Stimulated activated CD4-positive, alpha-beta T cell treated with anti-CD3 and anti-CD28 coated beads, Interleukin-15, amount 100 ng/mL, for 48 hours (primary cell): Measurements from ENCODE around the gene MICAL2.

Experiments used
- DNase-seq, 2 donors: peaks; one replicate each; pipeline ENCODE4 v3.0.0-alpha.2; 2020; ENCODE audit warnings: low read depth in 2 of 2

The MICAL2 gene

DNA sequence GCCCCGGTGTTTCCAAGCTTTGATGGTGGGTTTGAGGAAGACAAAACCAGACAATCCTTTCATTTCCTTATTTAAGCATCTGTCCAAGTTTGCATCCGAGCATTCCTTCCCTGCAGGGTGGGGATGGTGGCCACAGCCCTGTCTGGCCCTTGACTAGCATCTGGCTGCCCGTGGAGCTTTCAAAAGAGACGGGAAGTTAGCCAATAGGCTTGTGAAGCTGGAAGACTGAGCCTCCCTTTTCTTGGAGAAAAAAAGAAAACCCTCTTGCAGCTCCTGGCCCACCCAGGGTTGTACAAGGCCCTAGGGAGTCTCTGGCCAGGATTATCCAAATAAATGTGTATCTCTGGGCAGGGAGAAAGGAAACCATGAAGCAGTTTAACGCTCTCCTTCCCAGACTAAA, 60.6 kb downstream of the MICAL2 start:
- no peak for DNase-seq

DNA sequence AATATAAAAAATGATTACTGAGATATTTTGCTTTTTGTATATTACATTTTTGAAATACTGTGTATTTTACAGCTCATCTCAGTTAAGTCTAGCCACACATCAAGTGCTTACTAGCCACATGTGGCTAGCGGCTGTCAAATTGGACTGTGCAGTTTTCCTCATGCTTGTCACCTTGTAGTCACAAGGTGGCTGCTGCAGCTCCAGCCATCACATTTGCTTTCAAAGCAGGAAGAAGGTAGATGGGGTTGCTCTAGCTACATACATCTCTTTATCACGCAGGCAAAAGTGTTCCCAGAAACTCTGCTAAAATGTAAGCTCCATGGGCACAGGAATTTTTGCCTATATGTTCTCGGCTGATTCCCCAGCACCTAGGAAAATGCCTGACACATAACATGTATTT, 61.5 kb downstream of the MICAL2 start:
- no peak for DNase-seq

DNA sequence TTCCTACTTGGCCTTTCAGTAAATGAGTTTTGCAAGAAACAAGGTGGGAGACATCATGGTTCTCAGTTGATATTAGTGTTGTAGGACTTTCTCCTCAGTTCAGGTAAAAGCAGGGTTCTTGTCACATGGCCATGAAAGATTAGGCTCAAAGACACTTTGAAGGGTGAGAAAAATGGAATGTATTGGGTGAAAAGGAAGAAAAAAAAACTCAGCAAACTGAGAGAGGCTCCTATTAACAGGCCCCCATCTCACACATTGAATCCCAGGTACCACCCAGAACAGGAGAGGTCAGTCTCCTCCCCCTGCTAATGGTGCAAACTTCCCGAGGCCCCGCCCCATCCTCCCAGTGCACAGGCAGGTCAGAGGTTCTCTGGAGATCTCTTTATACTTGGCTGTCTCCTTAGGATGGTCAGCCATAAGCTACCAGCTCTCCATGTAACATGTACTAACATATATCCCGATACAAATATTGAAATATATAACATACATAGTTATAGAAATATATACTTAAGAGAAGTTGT, 62.2 kb downstream of the MICAL2 start:
- no peak for DNase-seq

DNA sequence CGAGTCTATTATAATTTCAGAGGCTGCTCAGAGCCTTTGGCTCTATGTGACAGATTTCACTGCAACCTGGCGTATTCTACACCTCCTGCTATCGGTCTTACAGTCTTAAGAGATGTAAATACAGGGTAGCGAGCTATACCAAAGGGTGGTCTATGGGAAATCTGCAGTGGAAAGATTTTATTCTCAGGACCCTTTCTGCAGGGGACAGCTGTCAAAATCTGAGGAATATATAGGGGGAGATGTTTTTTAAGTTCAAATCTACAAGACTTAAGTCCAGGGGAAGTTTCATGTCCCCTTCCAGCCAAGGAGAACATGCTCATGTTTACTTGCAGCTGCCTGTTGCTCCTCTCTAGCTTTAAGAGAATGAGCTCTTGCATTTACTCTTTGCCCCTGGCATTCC, 62.7 kb downstream of the MICAL2 start:
- DNase-seq: no peak

DNA sequence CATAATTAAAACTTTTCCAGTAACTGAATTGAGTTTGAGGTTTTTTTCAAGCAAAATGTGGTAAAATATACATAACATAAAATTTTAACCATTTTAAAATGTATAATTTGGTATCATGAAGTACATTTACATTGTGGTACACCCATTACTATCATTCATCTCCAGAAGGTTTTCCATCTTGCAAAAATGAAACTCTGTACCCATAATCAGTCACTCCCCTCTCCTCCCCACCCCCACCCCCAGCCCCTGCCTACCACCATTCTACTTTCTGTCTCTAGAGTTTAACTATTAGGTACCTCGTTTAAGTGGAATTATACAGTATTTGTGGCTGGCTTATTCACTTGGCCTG, 63.7 kb downstream of the MICAL2 start:
- no peak for DNase-seq

DNA sequence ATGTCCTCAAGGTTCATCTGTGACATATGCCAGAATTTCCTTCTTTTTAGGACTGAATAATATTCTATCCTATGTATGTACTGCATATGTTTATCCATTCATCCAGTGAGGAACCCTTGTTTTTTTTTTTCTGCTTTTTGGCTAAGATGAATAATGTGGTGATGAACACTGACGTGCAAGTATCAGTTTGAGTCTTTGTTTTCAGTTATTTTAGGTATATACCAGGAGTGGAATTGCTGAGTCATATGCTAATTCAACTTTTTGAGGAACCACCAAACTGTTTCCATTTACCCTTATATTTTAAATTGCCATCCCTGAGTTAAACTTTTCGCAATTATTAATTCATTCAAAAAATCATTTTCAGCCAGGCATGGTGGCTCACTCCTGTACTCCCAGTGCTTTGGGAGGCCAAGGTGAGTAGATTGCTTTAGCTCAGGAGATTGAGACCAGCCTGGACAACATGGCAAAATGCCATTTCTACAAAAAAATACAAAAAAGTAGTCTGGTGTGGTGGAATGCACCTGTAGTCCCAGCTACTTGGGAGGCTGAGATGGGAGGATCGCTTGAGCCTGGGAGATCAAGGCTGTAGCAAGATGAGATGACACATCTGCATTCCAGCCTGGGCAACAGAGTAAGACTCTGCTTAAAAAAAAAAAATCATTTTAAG, 64.2 kb downstream of the MICAL2 start:
- DNase-seq: no peak

DNA sequence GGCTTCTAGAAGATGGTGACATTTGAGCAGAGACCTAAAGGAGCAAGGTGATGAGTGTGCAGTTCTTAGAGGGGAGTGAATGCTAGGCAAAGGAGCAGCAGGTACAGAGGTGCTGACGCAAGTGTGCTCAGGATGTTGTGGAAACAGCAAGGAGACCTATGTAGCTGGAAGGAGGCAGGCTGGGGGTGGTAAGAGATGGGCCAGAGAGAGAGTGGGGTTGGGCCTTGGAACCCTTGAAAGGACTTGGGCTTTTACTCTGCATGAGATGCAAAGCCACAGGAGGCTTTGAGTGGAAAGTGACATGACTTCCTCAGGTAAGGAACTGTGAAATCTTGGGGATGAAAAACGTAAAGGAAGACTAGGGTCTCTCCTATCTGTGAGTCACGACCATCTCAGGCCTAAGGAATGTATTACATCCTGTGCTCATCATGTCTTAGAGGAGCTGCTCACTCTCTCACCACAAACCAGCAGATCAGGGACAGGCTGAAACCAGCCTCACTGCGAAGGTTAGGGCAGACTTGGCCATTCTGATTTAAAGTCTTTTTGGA, 65.4 kb downstream of the MICAL2 start:
- DNase-seq: peak in 1 of 2 donors; percentile 30

DNA sequence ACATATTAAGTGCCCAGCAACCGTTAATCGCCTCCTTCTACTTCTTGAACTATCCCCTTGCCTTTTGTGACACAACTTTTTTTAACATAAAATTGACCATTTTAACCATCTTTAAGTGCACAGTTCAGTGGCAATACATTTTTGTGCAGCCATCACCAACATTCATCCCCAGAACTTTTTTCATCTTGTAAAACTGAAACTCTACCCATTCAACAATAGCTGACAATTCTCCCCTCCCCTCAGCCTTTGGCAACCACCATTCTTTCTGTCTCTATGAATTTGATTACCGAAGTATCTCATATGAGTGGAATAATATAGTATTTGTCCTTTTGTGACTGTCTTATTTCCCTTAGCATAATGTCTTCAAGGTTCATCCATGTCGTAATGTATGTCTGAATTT, 66.0 kb downstream of the MICAL2 start:
- no peak for DNase-seq

DNA sequence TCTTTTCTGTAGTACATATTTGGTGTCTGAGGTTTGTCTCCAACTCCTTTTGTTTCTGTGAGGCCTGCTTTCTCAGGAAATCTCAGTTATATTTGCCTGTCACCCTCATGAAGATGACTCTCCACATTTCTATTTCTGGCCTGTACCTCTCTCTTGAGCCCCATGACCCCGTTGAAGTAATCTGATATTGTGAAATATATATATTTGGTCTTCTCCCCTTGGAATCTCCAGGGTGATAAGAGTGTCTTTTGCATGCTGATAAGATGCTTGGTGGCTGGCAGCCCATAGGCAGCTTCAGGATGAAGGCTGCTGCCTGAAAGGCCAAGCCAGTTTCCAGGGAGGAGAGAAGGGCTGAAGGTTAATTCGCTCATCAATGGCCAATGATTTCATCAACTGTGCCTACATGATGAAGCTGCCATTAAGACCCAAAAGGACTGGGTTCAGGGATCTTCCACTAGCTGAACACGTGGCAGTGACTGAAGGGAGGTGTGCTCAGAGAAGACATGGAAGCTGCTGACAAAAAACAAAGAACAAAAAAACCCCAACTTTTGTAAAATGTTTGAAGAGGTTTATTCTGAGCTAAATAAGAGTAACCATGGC, 67.4 kb downstream of the MICAL2 start:
- no peak for DNase-seq

DNA sequence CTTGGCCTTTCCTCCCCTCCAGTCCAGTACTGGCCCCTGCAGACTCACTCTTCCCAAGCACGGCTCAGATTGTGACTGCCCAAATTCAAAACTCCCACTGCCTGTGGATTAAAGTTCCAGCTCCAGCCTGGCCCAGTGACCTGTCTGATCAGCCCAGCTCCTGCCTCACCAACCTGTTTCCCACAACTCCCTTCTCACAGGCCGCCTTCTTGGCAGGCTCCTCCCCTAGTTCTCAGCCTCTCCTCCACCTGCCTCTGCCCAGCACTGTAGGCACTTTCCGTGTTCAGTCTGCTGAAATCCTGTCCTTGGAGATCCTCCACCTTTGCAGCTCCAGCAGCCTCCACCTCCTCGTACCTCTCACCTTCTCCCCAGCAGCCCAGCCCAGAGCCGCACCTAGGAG, 68.6 kb downstream of the MICAL2 start:
- DNase-seq: no peak

DNA sequence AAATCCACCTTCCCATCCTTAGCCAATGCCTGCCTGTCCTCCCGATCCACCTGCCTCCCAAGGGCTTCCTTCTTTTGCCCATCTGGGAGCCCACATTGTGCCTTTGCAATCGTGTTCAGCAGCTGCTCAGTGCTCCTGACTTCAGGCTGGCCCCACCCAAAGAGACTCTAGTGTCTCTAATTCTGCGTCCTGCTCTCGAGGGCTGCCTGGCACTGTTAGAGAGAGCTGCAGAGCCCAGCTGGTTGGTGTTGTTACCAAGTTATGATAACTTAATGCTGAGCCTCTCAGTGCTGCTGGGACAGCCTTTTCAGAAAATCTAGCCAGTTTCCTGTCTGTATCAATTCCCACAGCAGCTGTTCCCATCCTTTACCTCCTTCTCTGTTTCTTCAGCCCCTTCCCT, 69.1 kb downstream of the MICAL2 start:
- DNase-seq: no peak

DNA sequence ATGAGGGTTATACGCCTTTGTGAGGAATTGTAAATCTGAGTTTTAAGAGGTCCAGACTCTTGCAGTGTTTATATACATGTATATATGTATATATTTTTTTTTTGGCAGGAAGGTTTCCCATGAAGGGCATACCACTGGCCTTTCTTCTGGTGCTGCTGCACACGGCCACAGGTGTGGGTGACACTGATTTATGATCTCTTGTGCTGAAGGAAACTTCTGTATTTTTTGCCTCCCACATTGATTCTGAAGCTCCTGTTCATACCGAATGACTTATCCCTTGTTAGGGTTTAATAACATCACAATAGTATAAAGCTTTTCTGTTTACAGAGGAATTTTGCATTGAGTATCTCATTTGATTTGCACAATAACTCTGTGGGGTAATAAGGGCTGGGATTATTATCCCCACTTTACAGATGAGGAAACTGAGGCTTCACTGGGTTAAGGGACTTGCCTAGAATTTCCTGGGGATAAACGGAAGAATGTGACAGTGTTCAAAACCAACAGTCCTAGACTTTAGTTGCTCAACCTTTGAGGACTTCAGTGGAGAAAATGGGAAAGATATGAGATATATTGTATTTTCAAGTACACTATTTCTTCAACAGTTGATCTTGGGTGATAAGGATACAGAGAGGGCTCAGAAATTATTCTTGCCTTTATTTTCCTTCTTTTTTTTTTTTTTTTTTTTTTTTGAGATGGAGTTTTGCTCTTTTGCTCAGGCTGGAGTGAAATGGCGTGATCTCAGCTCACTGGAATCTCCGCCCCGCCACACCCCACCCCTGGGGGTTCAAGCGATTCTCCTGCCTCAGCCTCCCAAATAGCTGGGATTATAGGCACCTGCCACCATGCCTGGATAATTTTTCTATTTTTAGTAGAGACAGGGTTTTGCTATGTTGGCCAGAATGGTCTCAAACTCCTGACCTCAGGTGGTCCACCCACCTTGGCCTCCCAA, 70.1 kb downstream of the MICAL2 start:
- no peak for DNase-seq

DNA sequence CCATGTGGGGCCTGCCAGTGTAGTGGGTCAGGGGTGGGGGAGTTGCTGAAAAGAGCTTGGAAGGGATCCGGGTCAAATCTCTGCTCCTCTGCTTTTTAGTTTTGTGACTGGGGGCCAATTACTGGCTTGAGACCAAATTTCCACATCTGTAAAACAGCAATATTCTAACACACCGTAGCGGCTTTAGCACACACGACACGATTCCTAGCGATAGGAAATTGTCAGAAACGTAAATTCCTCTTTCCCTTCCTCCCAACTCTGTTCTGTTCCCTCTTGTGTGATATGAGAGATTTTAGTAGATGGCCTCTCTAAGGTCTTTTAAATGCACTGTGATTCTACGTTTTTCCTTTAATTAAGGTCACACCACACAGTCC, 71.9 kb downstream of the MICAL2 start:
- no peak for DNase-seq

DNA sequence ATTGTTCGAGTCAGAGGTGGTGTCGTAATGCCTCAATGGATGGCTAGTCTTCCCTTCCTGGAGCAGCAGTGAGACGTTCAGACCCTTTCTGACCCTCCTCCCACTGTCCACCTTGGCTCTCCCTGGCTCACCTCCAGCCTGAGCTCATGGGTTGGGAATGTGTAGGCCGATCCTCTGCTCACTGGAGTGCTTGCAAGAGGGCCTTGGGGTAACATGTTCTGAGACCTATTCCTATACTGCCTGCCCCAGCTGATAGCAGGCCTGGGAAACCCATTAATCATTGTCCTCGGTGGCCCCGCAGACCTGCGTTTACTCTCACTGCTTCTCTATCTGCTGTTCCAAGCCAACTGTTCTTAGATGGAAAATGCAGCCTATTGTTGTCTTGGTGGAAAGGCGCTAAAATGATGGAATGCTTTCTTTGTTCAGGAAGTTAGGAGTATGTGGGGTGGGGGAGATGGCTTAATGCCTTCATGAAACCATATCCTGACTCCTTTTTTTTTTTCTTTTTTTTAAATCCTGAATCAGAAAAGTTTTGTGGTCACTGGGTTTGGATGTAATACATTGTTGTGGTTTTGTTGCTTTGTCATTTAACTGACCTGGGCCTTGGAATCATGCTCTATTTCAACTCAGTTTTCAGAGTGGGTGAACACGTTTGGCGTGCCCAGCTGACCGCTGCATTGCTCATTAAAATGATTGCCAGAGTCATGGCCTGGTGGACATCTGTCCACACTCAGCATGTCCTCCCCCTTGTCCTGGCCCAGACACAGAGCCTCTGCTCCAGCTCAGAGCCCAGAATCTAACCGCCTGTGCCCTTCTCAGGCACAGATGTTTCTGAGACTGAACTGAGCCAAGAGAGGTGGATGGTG, 72.5 kb downstream of the MICAL2 start:
- no peak for DNase-seq

DNA sequence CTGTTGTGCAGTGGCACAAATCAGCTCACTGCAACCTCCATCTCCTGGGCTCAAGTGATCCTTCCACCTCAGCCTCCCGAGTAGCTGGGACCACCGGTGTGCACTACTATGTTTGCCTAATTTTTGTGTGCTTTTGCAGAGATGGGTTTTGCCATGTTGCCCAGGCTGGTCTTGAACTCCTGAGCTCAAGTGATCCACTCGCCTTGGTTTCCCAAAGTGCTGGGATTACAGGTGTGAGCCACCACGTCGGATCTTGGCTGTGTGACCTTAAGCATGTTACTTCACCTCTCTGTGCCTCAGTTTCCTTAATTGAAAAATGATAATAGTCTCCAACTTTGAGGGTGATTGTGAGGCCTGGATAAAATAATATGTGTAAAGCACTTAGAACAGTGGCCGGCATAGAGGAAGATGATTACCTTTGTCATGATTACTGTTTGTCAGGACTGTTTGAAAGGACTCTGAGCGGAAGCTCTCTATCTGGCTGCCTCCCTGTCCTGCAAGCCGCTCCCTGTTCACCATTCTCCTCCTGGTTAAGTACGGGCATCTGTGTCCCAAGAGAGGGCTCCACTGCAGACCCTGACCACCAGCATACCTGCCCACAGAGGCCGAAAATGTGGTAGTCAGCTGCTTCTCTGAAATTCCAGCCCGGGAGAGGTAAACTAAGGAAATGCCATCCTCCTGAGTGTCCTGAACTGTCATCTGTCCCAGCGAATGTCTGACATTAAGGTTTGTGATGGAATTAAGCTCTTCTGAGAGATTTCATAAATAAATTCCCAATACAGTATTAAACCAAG, 73.6 kb downstream of the MICAL2 start:
- no peak for DNase-seq

DNA sequence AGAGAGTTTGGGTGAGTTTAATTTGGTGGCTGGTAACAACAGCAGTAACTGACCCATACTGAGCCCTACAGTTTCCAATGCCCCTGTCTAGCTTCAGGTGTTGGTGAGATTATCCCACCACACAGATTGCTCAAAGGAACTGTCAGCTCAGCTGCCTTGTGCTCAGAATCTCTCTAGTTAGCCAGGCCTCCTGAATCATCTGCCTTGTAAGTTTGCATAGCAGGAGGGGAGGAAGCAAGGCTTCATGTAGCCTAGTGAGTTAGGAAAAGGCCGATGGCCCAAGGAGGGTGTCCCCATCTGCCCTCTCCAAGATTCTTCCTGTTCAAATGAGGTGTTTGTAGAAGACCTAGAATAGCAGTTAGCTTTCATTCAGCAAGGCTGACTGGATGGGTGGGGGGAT, 74.3 kb downstream of the MICAL2 start:
- no peak for DNase-seq

DNA sequence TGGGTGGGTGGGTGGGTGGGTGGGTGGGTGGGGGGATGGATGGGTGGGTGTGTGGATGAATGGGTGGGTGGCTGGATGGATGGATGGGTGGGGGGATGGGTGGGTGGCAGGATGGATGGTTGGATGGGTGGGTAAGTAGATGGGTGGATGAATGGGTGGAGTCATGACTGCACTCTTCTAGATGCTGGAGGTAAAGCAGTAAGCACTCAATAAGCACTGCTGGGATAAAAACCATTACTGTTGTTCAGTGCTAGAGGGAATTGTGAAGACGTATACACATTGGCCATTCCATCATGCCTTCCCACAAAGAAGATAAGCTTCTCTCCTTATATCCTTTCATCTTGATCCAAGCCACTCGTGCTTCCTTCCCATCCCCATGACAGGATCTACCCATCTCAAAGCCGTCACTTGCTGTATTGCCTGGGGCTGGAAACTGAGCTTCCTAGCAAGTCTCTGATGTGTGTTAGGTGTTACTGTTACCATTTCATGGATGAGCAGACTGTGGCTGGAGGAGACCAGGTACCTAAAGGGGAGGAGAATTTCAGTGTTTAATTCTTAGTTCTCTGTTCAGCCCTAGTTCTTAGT, 74.8 kb downstream of the MICAL2 start:
- no peak for DNase-seq

DNA sequence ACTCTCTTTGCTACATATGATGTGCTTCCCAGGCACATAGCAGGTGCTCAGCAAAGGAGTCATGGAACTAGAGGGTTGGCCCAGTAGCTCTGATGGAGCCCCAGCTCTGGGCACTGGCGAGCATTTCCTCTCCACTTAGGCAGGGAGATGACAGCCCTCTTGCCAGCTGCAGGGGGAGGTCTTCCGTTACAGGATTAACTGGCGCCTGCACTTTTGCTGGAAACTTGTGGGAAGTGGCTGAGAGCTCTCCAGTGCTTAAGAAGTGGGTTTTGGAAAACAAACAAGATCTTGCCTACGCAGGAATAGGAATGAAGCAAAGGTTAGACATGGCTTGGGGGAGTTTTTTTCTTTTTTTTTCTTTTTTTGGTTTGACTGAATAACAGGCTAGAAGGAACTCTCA, 75.5 kb downstream of the MICAL2 start:
- no peak for DNase-seq

DNA sequence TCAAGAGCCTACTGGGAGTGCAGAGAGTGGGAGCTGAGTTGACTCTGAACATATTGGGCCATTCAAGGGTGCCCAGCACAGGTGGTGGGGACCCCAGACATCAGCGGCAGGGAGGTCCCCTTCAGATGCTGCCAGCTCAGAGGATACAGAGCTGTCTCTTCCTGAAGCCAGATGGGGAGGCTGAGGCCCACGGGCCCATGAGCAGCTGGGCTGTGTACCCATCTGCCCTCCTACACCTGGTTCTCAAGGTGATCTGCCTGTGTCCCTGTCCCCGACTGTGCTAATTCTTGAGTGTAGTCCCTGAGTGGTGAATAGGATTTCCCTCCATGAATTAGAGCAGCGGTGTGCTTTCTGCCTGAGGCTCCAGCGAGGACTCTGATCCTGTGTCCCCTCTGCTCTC, 76.3 kb downstream of the MICAL2 start:
- DNase-seq: no peak

DNA sequence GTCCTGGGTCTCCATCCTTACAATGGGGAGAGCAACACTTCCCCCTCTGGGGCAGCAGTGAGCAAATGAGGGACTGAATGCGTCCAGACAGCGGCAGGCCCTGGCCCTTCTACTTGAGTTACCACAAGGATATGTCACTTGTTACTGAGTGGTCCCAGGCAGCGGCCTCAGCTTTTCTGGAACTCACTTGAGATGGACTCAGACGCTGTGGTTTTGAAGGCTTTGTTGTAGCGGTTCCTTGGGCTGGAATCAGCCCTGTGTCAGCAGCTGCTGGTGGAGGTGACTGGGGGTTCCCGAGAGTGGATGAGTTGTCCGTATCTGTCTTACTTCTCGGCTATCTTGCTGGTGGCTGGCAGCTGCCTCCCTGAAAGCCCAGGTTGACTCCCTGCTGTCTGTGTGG, 77.0 kb downstream of the MICAL2 start:
- DNase-seq: peak; percentile 51 to 57
